ENCODE data around the gene ABI3.

GRCh38 chr17:49242813-49243212 lies 32.3 kb downstream of the ABI3 start:
- TF ChIP-seq, protein P1, sequence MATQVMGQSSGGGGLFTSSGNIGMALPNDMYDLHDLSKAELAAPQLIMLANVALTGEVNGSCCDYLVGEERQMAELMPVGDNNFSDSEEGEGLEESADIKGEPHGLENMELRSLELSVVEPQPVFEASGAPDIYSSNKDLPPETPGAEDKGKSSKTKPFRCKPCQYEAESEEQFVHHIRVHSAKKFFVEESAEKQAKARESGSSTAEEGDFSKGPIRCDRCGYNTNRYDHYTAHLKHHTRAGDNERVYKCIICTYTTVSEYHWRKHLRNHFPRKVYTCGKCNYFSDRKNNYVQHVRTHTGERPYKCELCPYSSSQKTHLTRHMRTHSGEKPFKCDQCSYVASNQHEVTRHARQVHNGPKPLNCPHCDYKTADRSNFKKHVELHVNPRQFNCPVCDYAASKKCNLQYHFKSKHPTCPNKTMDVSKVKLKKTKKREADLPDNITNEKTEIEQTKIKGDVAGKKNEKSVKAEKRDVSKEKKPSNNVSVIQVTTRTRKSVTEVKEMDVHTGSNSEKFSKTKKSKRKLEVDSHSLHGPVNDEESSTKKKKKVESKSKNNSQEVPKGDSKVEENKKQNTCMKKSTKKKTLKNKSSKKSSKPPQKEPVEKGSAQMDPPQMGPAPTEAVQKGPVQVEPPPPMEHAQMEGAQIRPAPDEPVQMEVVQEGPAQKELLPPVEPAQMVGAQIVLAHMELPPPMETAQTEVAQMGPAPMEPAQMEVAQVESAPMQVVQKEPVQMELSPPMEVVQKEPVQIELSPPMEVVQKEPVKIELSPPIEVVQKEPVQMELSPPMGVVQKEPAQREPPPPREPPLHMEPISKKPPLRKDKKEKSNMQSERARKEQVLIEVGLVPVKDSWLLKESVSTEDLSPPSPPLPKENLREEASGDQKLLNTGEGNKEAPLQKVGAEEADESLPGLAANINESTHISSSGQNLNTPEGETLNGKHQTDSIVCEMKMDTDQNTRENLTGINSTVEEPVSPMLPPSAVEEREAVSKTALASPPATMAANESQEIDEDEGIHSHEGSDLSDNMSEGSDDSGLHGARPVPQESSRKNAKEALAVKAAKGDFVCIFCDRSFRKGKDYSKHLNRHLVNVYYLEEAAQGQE (IDR thresholded peaks at IDR 0.05; ENCODE audit: borderline replicate concordance): no peak
- no peak for TF ChIP-seq RAD21 (conservative IDR thresholded peaks at IDR 0.05)
- TF ChIP-seq CTCF (IDR thresholded peaks at IDR 0.05; ENCODE audit: poor library complexity, severe bottlenecking): no peak
- no peak for TF ChIP-seq EP300 (conservative IDR thresholded peaks at IDR 0.05; ENCODE audit: poor library complexity, severe bottlenecking)
- no peak for TF ChIP-seq EZH2 (IDR thresholded peaks at IDR 0.05; ENCODE audit: borderline replicate concordance, insufficient read depth, low read length, poor library complexity, severe bottlenecking)
